ENCODE results near the gene CNFN. TPM values are rescaled to one million over a fixed set of nuclear protein-coding genes. Genes with fewer than 3 reads are reported as not detected.

The CNFN gene
- total RNA-seq, 1 experiment from 2014 or later = 7.1 TPM

DNA sequence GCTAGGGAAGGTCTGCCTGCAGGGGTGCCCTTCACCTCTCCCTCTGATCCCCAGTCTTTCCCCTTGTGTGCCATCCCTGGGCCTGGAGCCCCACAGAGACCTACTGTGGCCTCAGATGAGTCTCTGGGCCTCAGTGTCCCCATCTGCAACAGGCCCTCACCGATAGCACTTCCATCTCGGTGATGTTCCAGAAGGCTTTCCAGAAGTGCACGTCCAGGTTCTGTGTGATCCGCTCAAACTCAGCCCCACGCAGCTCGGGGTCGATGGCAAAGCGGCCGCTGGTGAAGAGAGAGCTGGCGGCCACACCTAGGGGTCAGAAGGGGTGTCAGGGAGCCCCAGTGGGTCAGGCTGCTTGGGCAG lies 17.7 kb upstream of the CNFN start:
- H2BK5ac ChIP-seq (ENCODE audit: insufficient read length, low read length) = no peak overlapping the region
- Mint-ChIP-seq H3K4me1 (peaks cover 13 to 16% of the 10 kb centered on the region in 2 experiments), H3K27me3 (ENCODE audit: low read depth) (peaks cover 75% of the 10 kb centered on the region), H3K36me3 (ENCODE audit: insufficient read depth in 1 of 3, low read depth in 3 of 3) (peaks cover 12 to 34% (median 25%) of the 10 kb centered on the region in 3 experiments), H3K9me3 (no peaks in the 10 kb centered on the region; a peak in 1 of 5 replicates), H3K27ac (no peak overlapping the region; a peak in 2 of 7 replicates), H3K4me3 (no peak overlapping the region; a peak in 1 of 5 replicates)
- H4K5ac ChIP-seq (ENCODE audit: insufficient read length, low read depth, low read length) = no peak overlapping the region
- H2BK12ac ChIP-seq (ENCODE audit: insufficient read length, low read depth, low read length) = no peak overlapping the region
- no peaks in the 10 kb centered on the region for H3K4me1 ChIP-seq (ENCODE audit: insufficient read depth, low read length)
- H3K27ac ChIP-seq (ENCODE audit: insufficient read length, low read depth, low read length) = no peak overlapping the region
- H3T11ph ChIP-seq (ENCODE audit: low read length) = no peak overlapping the region
- no peak overlapping the region for H4K8ac ChIP-seq (replicated peaks; ENCODE audit: insufficient read length, low read depth, low read length)
- no peaks in the 10 kb centered on the region for H3K79me2 ChIP-seq (ENCODE audit: insufficient read depth, low read length)
- no peak overlapping the region for H3K14ac ChIP-seq (ENCODE audit: insufficient read depth, low read length)
- no peaks in the 10 kb centered on the region for H4K20me1 ChIP-seq (ENCODE audit: control insufficient read depth, insufficient read depth, insufficient read length)
- no peak overlapping the region for H2AFZ ChIP-seq (ENCODE audit: low read length)
- H3K79me1 ChIP-seq (ENCODE audit: insufficient read depth, low read depth, low read length, poor library complexity, severe bottlenecking) = no peaks in the 10 kb centered on the region
- no peaks in the 10 kb centered on the region for H3K9me3 ChIP-seq (ENCODE audit: control insufficient read depth, low read depth, low read length)
- TF ChIP-seq, protein P1, sequence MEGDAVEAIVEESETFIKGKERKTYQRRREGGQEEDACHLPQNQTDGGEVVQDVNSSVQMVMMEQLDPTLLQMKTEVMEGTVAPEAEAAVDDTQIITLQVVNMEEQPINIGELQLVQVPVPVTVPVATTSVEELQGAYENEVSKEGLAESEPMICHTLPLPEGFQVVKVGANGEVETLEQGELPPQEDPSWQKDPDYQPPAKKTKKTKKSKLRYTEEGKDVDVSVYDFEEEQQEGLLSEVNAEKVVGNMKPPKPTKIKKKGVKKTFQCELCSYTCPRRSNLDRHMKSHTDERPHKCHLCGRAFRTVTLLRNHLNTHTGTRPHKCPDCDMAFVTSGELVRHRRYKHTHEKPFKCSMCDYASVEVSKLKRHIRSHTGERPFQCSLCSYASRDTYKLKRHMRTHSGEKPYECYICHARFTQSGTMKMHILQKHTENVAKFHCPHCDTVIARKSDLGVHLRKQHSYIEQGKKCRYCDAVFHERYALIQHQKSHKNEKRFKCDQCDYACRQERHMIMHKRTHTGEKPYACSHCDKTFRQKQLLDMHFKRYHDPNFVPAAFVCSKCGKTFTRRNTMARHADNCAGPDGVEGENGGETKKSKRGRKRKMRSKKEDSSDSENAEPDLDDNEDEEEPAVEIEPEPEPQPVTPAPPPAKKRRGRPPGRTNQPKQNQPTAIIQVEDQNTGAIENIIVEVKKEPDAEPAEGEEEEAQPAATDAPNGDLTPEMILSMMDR (conservative IDR thresholded peaks at IDR 0.05) = no peak
- no peak overlapping the region for H3K9ac ChIP-seq (ENCODE audit: extremely low read depth, insufficient read length, low read length)
- H2AK5ac ChIP-seq (ENCODE audit: insufficient read length, low read length) = no peak overlapping the region
- no peak overlapping the region for H3K56ac ChIP-seq (ENCODE audit: insufficient read length, low read depth, low read length)
- no peak overlapping the region for H2BK20ac ChIP-seq (ENCODE audit: low read depth, low read length, poor library complexity, severe bottlenecking)
- H4K91ac ChIP-seq (ENCODE audit: insufficient read length, low read depth, low read length) = no peak overlapping the region
- no peak overlapping the region for H2BK120ac ChIP-seq (ENCODE audit: low read depth, low read length, poor library complexity, severe bottlenecking)
- no peaks in the 10 kb centered on the region; the same call in 1 of the 2 replicates for H3K27me3 ChIP-seq (ENCODE audit: insufficient read depth, low read length)
- WGBS (ENCODE audit: extremely low coverage, insufficient read length, low lambda C conversion rate) = no CpG with 5 or more reads among the region's 10 CpGs
- no peak overlapping the region for H2BK15ac ChIP-seq (ENCODE audit: low read depth, low read length)
- no peaks in the 10 kb centered on the region for H3K23me2 ChIP-seq (ENCODE audit: insufficient read length, low read depth, low read length, poor library complexity, severe bottlenecking)
- no peak overlapping the region for H3K4me2 ChIP-seq (ENCODE audit: insufficient read depth, insufficient read length, low read length)
- H3K18ac ChIP-seq (ENCODE audit: insufficient read length, low read depth, low read length) = no peak overlapping the region
- no peak for DNase-seq
- no peak overlapping the region for H3K23ac ChIP-seq (ENCODE audit: insufficient read length, low read depth, low read length)
- no peak overlapping the region for H3K4ac ChIP-seq (ENCODE audit: low read depth, low read length)

Measured in H9 (cell line).